MM.1S (cell line): ENCODE results near the gene IMMP2L.

Experiments
- CTCF ChIP-seq: fragments of 300-600 bp; sonication (generic); IDR thresholded peaks from 2 replicates; pipeline ENCODE4 v1.5.1; 2016; ENCODE audit warnings: antibody characterized with exemption, low read length, mixed read lengths
- EZH2 ChIP-seq: fragments of 300-600 bp; sonication (generic); optimal IDR thresholded peaks from 2 replicates; pipeline ENCODE3; 2017; ENCODE audit warnings: low read depth, mild to moderate bottlenecking, antibody characterized with exemption, low read length, mixed read lengths

- no peak for TF ChIP-seq EZH2
- TF ChIP-seq CTCF: no peak
These were observed 229.3 kb downstream of the IMMP2L start for GRCh38 chr7:111333010-111333409.
